D341Med (cell line): Measurements from ENCODE around the gene ILF3.
"Not testable (repeated sequence)": the region's sequence is repeated elsewhere in the genome, so short reads cannot be mapped to it uniquely, and the experiment has no call there.

Experiments
- DNase-seq: peaks from one replicate; pipeline ENCODE4 v3.0.0; 2012; ENCODE audit warnings: low spot score

The ILF3 gene

GRCh38 chr19:10675214-10675613, 21.1 kb downstream of the ILF3 start:
- DNase-seq, result not testable (repeated sequence)

DNA sequence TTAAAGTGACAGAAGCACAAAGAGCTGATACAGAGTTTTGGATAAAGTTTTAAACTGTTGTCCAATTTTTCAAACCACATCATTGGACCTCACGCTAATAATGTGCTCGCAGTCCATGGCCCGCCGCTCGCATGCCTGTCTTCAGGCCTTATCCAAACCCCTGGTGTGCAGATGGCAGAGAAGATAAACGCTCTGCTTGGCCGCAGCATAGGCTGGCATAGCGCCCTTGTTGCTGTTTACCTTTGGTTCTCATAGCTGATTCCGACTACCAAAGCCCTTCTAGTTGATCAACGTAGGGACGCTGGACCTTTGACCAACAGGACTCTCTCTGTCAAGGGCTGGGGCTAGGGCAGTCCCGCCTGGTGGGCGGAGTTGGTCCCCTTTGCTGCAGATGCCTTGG, 23.6 kb downstream of the ILF3 start:
- peak; percentile 34 for DNase-seq

DNA sequence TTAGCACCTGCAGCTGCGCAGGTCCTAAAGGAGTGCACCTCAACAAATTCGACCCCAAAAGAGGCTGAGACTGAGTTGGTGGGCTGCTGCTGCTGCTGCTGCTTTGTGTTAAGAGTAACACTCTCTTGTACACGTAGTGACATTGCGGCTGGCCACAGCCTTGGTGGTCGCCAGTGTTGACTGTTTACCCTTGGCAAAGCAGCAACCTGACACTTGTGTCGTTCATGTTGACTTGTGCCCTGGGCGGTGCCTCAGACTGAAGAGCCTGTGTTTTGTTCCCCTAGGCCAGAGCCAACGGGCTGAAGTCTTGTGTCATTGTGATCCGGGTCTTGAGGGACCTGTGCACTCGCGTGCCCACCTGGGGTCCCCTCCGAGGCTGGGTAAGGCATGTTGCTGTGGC, 24.7 kb downstream of the ILF3 start:
- DNase-seq, result peak; percentile 15

- peak; percentile 22 for DNase-seq
Measured at GRCh38 chr19:10679743-10680142, 25.6 kb downstream of the ILF3 start.

- DNase-seq, result peak; percentile 17
Measured at GRCh38 chr19:10680545-10681135, 26.5 kb downstream of the ILF3 start.

DNA sequence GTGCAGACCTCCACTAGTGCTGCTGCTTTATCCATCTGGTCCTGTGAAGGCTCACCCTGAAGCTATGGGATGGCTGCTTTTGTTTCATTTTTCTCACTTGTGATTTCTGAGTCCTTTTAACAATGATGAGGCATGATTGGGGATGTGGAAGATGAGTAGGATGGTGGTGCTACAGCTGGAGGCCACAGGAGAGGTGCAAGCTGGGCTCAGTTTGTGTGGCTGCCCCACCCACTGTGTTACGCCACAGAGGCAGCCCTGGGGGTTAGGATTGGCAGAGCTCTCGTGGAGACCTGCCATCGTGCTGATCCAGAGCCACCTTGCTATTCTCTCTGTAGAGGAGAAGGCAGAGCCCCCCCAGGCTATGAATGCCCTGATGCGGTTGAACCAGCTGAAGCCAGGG, 27.5 kb downstream of the ILF3 start:
- peak; percentile 17 for DNase-seq

DNA sequence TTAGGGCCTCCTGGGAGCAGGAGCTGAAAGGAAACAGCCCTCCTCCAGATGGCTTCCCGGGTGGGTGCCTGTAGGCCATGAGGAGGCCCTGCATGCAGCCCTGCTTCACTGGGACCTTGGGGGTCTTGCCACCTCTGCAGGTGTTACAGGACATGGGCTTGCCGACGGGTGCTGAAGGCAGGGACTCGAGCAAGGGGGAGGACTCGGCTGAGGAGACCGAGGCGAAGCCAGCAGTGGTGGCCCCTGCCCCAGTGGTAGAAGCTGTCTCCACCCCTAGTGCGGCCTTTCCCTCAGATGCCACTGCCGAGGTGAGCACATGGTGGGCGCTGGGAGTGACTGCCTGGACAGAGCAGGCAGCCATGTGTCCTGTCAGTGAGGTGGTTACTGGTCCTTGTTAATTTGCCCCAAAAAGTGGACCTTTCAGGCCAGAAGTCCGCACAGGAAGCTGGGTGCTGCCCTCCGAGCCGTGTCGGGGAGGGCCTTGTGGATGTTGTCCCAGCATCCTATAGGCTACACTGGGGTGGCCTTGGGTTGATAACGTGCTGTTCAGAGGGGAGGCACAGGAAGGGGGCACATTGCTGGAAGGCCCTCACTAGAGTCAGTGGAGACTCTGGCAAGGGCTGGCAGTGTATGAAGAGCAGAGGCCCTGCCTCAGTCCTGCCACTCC, 28.4 kb downstream of the ILF3 start:
- peak; percentile 37 for DNase-seq

GRCh38 chr19:10683064-10683426, 28.9 kb downstream of the ILF3 start:
- peak; percentile 23 for DNase-seq

DNA sequence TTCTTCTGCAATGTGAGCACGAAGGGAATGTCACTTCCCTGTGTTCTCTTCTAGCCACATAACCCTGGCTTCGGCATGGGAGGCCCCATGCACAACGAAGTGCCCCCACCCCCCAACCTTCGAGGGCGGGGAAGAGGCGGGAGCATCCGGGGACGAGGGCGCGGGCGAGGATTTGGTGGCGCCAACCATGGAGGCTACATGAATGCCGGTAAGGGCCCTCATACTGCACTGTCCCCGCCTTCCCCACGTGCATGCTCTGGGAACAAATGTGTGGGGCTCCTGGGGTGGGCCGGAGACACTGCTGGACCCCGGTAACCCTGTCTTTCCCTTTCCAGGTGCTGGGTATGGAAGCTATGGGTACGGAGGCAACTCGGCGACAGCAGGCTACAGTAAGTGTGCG, 29.4 kb downstream of the ILF3 start:
- peak; percentile 28 for DNase-seq

DNA sequence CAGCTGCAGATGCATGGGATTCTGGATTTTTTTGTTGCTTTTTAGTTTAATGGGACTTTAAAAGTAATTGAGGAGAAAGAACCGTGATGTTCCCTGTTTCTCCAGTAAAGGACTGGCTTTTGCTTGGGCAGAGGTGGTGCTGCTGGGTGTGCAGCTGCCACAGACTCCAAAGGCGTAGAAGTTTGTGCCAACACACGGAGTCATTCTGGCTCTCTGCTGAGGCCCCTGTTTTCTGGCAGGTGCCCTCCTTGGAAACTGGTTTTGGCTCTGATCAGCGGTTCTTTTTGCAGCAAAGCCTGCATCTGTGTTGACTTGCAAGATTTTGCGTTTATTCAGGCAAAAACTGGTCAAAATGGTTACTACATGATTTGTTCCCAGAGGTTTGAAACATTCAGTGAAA, 31.1 kb downstream of the ILF3 start:
- no peak for DNase-seq

- DNase-seq, result peak; percentile 22
Measured at GRCh38 chr19:10686193-10686592, 32.0 kb downstream of the ILF3 start.

DNA sequence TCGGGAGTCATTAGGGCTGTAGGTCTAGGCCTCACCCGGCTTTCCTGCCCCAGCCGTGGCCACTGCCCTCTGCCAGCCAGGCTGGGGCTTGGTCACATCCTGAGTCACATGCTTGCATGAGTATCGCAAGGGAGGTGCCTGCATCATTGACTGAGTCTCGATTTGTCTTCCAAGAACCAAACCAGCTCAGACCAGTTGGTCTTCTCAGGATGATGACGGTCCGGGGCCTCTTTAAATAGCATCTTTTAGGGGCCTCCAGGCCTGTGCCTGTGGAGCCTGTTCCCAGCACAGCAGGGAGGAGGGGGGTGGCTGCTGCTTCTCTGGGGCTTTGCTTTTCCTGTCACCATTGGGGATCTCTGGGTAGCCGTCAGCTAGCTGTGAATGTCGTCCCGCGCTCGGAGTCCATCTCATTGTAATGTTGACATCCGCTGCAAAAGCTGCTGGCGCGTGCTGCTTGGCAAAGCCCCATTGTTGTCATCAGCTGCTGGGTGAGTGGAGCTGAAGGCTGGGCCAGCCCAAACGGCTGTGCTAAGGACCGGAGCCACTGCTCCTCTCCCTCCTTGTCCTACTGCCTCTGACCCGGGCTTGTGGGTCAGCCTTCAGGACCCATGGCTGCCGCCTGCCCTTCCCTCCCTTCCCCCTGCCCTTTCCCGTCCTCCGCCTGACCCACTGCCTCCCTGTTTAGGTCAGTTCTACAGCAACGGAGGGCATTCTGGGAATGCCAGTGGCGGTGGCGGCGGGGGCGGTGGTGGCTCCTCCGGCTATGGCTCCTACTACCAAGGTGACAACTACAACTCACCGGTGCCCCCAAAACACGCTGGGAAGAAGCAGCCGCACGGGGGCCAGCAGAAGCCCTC, 32.7 kb downstream of the ILF3 start:
- peak; percentile 32 for DNase-seq

- peak; percentile 25 for DNase-seq
Measured at GRCh38 chr19:10687518-10688288, 33.6 kb downstream of the ILF3 start.

- DNase-seq, result peak; percentile 28
Measured at GRCh38 chr19:10688545-10689280, 34.6 kb downstream of the ILF3 start.

DNA sequence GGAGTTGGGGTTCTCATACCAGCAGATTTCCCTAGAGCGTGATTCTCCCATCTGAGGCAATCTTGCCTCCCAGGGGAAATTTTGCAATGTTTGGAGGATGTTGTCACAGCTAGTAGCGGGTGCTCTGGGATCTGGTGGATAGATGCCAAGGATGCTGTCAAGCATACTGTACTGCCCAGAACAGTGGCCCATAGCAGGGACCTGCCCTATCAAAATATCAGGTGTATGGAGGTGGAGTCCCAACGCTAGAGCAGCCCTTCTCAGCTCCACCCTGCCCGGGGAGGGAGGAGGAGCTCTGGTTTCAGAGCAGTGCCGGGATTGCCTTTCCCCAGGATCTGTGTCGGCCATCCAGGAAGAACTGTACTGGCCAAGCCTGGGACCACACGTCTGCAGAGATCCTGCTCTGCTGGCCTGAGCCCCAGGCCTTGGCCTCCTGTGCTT, 36.2 kb downstream of the ILF3 start:
- peak; percentile 58 for DNase-seq

DNA sequence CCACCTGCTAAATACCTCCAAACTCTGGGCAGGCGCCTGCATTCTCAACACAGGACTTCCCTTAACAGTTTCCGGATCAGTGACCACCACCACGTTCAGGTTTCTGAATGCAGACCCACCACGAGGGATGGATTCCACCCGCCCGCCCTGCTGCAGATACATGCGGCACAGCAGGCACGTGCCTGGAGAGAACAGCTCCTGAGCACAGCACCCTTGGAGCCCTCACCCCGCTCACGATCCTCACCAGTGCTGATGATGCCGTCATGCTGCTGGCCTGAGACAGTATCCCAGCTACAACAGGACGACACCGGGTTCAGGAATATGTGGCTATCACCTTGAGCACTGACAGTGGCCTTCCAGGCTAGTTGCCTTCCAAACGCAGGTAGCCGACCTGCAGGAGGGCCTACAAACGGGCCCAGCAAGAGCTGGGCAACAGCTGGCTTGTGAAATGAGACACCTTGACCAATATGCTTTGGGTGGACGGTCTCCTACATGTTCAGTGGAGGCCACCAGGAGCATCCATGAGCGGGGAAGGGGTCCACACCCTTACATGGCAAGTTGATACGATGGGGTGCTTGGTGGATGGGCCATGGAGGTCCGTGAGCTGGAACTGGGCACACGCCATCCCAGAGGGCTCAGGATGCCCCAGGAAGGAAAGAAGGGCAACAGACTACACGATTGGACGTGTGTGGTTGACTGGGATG, 37.2 kb downstream of the ILF3 start:
- DNase-seq, result no peak

- no peak for DNase-seq
Measured at GRCh38 chr19:10691883-10692282, 37.7 kb downstream of the ILF3 start.

- DNase-seq, result no peak
Measured at GRCh38 chr19:10692673-10693264, 38.6 kb downstream of the ILF3 start.

DNA sequence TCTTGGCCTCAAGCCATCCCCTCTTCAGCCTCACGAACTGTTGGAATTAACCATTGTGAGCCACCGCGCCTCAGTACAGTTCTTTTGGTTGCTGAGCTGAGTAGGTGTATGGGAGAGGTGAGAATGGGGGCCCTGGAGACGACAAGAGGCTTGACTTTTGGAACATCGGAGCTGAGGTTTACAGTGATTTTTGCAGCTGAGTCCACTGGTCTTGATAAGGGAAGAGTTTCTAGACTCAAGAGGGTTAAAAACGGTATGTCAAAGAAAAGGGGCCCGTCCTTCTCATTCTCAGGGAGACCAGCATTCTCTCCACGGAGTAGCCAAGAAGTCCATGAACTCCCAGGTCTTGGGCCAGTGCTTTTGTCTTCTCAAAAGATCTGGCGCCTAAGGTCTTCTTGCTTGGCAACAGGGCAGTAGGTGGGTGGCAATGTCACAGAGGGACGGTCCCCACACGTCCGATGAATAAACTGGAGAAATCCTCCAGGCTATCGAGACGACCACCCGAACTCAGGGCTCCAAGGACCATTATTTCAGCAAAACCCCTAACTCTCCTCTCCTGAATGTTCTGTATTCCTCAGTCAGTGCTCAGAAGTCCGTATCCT, 40.7 kb downstream of the ILF3 start:
- DNase-seq, result peak; percentile 38
